Peyer's patch (tissue), 4 donors: ENCODE results near the gene SKI. TPM values are rescaled to one million over a fixed set of nuclear protein-coding genes. Genes with fewer than 3 reads are reported as not detected.

Experiments used
- DNase-seq, 3 donors: peaks; one replicate each; pipeline ENCODE4 v3.0.0-alpha.2; 2017 to 2019
- H3K27ac ChIP-seq, 4 donors: fragments of 200-600 bp; sonication (generic); one replicate each; pipeline ENCODE4 v1.5.1; 2016 to 2019
- H3K27me3 ChIP-seq, 2 donors: fragments of 200-600 bp; sonication (generic); one replicate each; pipeline ENCODE4 v1.5.1; 2019
- H3K36me3 ChIP-seq, 3 donors: fragments of 200-600 bp; sonication (generic); one replicate each; pipeline ENCODE4 v1.5.1; 2016 to 2019
- H3K4me1 ChIP-seq, 4 donors: fragments of 200-600 bp; sonication (generic); one replicate each; pipeline ENCODE4 v1.5.1; 2016 to 2019
- H3K4me3 ChIP-seq, 4 donors: fragments of 200-600 bp; sonication (generic); 1 replicate in 3 of 4; 2 replicates in 1 of 4; pipeline ENCODE4 v1.5.1; 2016 to 2019; ENCODE audit warnings: mild to moderate bottlenecking in 1 of 4
- H3K9me3 ChIP-seq, 4 donors: fragments of 200-600 bp; sonication (generic); one replicate each; pipeline ENCODE4 v1.5.1; 2016 to 2019; ENCODE audit warnings: mild to moderate bottlenecking in 1 of 4
- CTCF ChIP-seq, 6 experiments: fragments of 450-650 bp in 4 of 6; fragments of 200-600 bp in 2 of 6; sonication (generic) in 1 of 6; IDR thresholded peaks; one replicate each; pipeline ENCODE4 v1.5.1; 2017 to 2019; ENCODE audit warnings: antibody characterized with exemption in 6 of 6, mild to moderate bottlenecking in 3 of 6, moderate library complexity in 1 of 6
- POLR2A ChIP-seq, 2 donors: fragments of 450-650 bp; IDR thresholded peaks; one replicate each; pipeline ENCODE4 v1.5.1; 2017; ENCODE audit warnings: antibody characterized with exemption in 2 of 2, mild to moderate bottlenecking in 2 of 2, moderate library complexity in 2 of 2
- total RNA-seq, 4 donors: library from RNA; depleted of rRNA; stranded (reverse); fragments of >200 nt; gene quantifications; one replicate each; pipeline ENCODE4 v1.1.0, GENCODE V29; 2016

SKI gene
- total RNA-seq, 4 donors from 2014 or later, result 20.1 to 41.5 (median 37.1) TPM

- H3K27me3 ChIP-seq, result no peaks in the 10 kb centered on the region
- no peaks in the 10 kb centered on the region for H3K36me3 ChIP-seq
- H3K9me3 ChIP-seq, result no peaks in the 10 kb centered on the region
- H3K4me3 ChIP-seq, result peak overlapping the region; percentile 77 to 97 (median 90)
- peak overlapping the region; percentile 94 to 100 (median 98) for H3K27ac ChIP-seq
- peaks cover 1 to 30% (median 22%) of the 10 kb centered on the region in 4 donors for H3K4me1 ChIP-seq
- TF ChIP-seq CTCF (IDR thresholded peaks at IDR 0.05), result no peak
- TF ChIP-seq POLR2A (IDR thresholded peaks at IDR 0.05), result no peak
- DNase-seq, result peak in 1 of 3 donors; percentile 60
Measured at GRCh38 chr1:2226525-2227345, 1.4 kb upstream of the SKI start.

DNA sequence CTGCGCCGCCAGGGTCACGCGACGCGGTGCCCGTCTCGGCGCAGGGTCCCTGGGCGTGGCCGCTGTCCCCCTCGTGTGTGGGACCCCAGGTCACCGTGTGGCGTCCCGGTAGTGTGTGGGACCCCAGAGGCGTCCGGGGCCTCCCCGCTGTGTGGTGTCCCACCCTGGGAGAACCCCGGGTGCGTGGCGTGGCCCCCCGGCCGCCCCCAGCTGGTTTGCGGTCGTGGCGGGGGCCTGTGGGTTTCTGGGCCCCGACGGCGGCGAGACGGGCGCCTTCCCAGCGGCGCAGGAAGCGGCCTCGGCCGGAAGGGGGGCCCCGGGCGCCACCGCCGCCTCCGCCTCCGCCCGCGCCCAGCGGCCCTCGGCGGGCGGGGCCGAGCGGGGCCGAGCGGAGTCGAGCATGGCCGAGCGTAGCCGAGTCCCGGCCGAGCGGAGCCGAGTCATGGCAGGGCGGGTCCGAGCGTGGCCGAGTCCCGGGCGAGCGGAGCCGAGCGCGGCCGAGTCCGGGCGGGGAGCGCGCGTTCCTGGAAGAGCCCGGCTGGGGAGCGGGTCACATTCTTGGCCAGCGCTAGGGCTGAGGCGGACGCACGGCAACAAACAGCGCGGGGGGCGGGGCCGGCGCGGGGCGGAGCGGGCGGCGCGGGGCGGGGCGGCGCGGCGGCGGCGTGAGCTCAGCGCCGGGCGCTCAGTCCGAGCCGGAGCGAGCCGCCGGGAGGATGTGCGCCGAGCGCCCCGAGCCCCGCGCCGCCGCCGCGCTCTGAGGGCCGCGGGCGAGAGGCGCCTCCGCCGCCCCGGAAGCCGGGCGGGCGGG lies 568 bp upstream of the SKI start:
- no peaks in the 10 kb centered on the region for H3K27me3 ChIP-seq
- peak in 4 of 6 experiments; percentile 21 to 54 (median 42) for TF ChIP-seq CTCF (IDR thresholded peaks at IDR 0.05)
- TF ChIP-seq POLR2A (IDR thresholded peaks at IDR 0.05), result peak in 1 of 2 donors; percentile 84
- no peaks in the 10 kb centered on the region for H3K36me3 ChIP-seq
- peak; percentile 90 to 98 (median 97) for DNase-seq
- peaks cover 4 to 36% (median 29%) of the 10 kb centered on the region in 4 donors for H3K4me1 ChIP-seq
- H3K9me3 ChIP-seq, result no peaks in the 10 kb centered on the region
- H3K4me3 ChIP-seq, result peak overlapping the region; percentile 77 to 97 (median 90)
- H3K27ac ChIP-seq, result peak overlapping the region; percentile 94 to 100 (median 98)

DNA sequence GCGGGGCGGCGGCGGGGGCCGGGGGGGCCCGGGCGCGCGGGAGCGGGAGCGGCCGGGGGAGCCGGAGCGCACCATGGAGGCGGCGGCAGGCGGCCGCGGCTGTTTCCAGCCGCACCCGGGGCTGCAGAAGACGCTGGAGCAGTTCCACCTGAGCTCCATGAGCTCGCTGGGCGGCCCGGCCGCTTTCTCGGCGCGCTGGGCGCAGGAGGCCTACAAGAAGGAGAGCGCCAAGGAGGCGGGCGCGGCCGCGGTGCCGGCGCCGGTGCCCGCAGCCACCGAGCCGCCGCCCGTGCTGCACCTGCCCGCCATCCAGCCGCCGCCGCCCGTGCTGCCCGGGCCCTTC lies 546 bp downstream of the SKI start:
- TF ChIP-seq POLR2A (IDR thresholded peaks at IDR 0.05) (no peak), CTCF (IDR thresholded peaks at IDR 0.05) (no peak)
- Histone ChIP-seq H3K9me3 (no peaks in the 10 kb centered on the region), H3K27me3 (no peaks in the 10 kb centered on the region), H3K4me1 (peaks cover 9 to 44% (median 40%) of the 10 kb centered on the region in 4 donors), H3K4me3 (peak overlapping the region; percentile 50 to 90 (median 79)), H3K36me3 (no peaks in the 10 kb centered on the region), H3K27ac (peak overlapping the region; percentile 76 to 89 (median 86))
- DNase-seq, result no peak

GRCh38 chr1:2229037-2229864 lies 1.1 kb downstream of the SKI start:
- no peaks in the 10 kb centered on the region for H3K27me3 ChIP-seq
- H3K27ac ChIP-seq, result peak overlapping the region; percentile 76 to 89 (median 86)
- no peaks in the 10 kb centered on the region for H3K9me3 ChIP-seq
- H3K36me3 ChIP-seq, result no peaks in the 10 kb centered on the region
- peak; percentile 73 to 87 (median 82) for DNase-seq
- H3K4me3 ChIP-seq, result peak overlapping the region; percentile 50 to 90 (median 79)
- TF ChIP-seq CTCF (IDR thresholded peaks at IDR 0.05) (peak in 1 of 6 experiments; percentile 8), POLR2A (IDR thresholded peaks at IDR 0.05) (peak in 1 of 2 donors; percentile 17)
- peaks cover 9 to 50% (median 46%) of the 10 kb centered on the region in 4 donors for H3K4me1 ChIP-seq
